GM13976 (cell line): ENCODE data around the gene KCP.

Experiments
- DNase-seq: peaks from one replicate; pipeline ENCODE4 v3.0.0; 2012; ENCODE audit warnings: low spot score
- in situ Hi-C: fragments of 300-500 bp; cut with MboI; formaldehyde crosslinking; loops from one replicate; pipeline ENCODE4 v1.12.0; 2022; ENCODE audit warnings: low sequenced_read_pairs, mixed read lengths, inconsistent platforms; ENCODE audit not compliant: unreplicated experiment
- TF ChIP-seq, protein P1 (sequence below): IDR thresholded peaks from 2 replicates; pipeline ENCODE4 v1.5.1; 2012; ENCODE audit warnings: borderline replicate concordance, mild to moderate bottlenecking; ENCODE audit not compliant: insufficient read depth; ENCODE audit errors: extremely low read depth, missing control alignments, control extremely low read depth

Gene KCP

DNA sequence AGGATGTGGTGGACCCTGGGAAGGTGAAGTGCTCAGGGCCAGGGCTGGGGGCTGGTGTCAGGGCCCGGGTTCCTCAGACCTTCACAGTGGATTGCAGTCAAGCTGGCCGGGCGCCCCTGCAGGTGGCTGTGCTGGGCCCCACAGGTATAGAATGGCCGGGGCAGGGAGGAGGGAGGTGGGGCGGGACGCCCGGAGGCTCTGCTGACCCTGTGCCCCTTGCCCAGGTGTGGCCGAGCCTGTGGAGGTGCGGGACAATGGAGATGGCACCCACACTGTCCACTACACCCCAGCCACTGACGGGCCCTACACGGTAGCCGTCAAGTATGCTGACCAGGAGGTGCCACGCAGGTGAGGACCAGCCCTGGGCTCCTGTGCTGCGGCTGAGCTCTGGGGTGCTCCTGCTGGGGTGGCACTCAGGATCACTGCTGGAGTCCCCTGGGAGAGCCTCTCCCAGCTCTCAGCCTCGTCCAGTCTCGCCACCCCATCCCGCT lies 62.7 kb downstream of the KCP start:
- in situ Hi-C loops, result no loop called here
- TF ChIP-seq, protein P1, sequence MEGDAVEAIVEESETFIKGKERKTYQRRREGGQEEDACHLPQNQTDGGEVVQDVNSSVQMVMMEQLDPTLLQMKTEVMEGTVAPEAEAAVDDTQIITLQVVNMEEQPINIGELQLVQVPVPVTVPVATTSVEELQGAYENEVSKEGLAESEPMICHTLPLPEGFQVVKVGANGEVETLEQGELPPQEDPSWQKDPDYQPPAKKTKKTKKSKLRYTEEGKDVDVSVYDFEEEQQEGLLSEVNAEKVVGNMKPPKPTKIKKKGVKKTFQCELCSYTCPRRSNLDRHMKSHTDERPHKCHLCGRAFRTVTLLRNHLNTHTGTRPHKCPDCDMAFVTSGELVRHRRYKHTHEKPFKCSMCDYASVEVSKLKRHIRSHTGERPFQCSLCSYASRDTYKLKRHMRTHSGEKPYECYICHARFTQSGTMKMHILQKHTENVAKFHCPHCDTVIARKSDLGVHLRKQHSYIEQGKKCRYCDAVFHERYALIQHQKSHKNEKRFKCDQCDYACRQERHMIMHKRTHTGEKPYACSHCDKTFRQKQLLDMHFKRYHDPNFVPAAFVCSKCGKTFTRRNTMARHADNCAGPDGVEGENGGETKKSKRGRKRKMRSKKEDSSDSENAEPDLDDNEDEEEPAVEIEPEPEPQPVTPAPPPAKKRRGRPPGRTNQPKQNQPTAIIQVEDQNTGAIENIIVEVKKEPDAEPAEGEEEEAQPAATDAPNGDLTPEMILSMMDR, result no peak
- DNase-seq, result no peak

GRCh38 chr7:128846781-128847444 lies 63.6 kb downstream of the KCP start:
- in situ Hi-C loops, result no loop called here
- DNase-seq, result no peak
- TF ChIP-seq, protein P1, result no peak

GRCh38 chr7:128845987-128846386 lies 64.5 kb downstream of the KCP start:
- TF ChIP-seq, protein P1, result no peak
- no peak for DNase-seq
- in situ Hi-C loops, result no loop called here

GRCh38 chr7:128845475-128845874 lies 65.0 kb downstream of the KCP start:
- in situ Hi-C loops, result no loop called here
- TF ChIP-seq, protein P1, result no peak
- DNase-seq, result no peak

DNA sequence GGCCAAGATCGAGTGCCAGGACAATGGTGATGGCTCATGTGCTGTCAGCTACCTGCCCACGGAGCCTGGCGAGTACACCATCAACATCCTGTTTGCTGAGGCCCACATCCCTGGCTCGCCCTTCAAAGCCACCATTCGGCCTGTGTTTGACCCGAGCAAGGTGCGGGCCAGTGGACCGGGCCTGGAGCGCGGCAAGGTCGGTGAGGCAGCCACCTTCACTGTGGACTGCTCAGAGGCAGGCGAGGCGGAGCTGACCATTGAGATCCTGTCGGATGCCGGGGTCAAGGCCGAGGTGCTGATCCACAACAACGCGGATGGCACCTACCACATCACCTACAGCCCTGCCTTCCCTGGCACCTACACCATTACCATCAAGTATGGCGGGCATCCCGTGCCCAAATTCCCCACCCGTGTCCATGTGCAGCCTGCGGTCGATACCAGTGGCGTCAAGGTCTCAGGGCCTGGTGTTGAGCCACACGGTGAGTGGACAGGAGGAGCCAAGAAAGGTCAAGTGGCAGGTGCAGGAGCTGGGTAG lies 65.7 kb downstream of the KCP start:
- DNase-seq, result no peak
- in situ Hi-C loops, result no loop called here
- TF ChIP-seq, protein P1, result no peak

DNA sequence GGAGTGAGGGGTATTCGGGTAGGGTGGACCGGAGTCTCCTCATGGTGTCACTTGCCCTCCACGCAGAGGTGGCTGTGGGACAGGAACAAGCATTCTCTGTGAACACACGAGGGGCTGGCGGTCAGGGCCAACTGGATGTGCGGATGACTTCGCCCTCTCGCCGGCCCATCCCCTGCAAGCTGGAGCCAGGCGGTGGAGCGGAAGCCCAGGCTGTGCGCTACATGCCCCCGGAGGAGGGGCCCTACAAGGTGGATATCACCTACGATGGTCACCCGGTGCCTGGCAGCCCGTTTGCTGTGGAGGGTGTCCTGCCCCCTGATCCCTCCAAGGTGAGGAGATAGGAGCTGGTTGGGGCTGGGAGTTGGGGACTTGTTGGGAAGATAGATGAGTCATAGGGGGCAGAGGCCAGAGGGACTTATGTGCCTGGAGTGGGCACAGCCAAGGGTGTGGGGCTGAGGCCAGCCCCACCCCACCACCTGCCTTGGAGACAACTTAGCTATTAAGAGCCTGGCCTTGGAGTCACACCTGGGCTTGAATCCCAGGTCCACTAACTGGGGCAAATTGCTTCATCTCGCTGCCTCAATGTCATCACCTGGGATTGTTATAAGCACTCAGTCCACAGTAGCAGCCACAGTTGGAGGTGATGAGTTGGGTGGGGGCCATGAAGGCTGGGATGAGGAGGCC lies 66.4 kb downstream of the KCP start:
- TF ChIP-seq, protein P1, result no peak
- in situ Hi-C loops, result no loop called here
- no peak for DNase-seq
